ENCODE measurements around the gene ADAT3. TPM values are rescaled to one million over a fixed set of nuclear protein-coding genes. Genes with fewer than 3 reads are reported as not detected.

The ADAT3 gene
- total and polyA plus RNA-seq, 2 of the 4 experiments (the other 2 are of a cell fraction), result 0.36 to 2.8 TPM

DNA sequence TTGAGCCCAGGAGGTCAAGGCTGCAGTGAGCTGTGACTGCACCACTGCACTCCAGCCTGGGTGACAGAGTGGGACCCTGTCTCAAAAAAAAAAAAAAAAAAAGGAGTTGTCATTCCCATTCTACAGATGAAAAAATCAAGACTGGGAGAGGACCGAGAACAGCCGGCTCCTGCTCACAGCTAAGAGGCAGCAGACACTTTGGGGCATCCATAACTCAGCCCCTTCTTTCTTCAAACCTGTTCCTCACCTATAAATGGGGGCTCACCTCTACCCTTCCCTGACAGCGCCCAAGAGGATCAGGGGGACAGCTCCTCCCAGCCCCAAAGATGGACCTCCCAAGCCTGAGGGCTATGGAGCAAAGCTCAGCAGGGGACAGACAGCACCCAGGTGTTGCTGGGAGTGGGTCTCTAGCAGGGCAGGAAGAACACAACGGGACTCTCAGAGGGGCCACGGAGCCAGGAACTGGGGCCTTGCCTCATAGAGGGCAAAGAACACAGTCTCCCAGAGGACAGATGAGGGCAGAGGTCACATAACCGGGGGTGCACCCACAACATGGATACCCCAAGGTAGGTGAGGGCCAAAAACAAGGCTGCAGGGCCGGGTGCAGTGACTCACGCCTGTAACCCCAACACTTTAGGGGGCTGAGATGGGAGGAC is 38.4 kb upstream of the ADAT3 start:
- H3K27me3 ChIP-seq (ENCODE audit: control insufficient read depth, insufficient read depth, low read length), result no peaks in the 10 kb centered on the region
- CTCF ChIA-PET, result no interaction called here
- TF ChIP-seq MAZ (IDR thresholded peaks at IDR 0.05; ENCODE audit: borderline replicate concordance, low read depth, low read length) (no peak), RCOR1 (IDR thresholded peaks at IDR 0.05; ENCODE audit: insufficient replicate concordance, low read length) (no peak), RFX5 (IDR thresholded peaks at IDR 0.05; ENCODE audit: low read depth, low read length) (no peak)
- TF ChIP-seq, protein P1, sequence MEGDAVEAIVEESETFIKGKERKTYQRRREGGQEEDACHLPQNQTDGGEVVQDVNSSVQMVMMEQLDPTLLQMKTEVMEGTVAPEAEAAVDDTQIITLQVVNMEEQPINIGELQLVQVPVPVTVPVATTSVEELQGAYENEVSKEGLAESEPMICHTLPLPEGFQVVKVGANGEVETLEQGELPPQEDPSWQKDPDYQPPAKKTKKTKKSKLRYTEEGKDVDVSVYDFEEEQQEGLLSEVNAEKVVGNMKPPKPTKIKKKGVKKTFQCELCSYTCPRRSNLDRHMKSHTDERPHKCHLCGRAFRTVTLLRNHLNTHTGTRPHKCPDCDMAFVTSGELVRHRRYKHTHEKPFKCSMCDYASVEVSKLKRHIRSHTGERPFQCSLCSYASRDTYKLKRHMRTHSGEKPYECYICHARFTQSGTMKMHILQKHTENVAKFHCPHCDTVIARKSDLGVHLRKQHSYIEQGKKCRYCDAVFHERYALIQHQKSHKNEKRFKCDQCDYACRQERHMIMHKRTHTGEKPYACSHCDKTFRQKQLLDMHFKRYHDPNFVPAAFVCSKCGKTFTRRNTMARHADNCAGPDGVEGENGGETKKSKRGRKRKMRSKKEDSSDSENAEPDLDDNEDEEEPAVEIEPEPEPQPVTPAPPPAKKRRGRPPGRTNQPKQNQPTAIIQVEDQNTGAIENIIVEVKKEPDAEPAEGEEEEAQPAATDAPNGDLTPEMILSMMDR (conservative IDR thresholded peaks at IDR 0.05; ENCODE audit: low read depth, low read length), result no peak
- no peak overlapping the region for H3K23ac ChIP-seq (ENCODE audit: low read depth, low read length)
- H2BK120ac ChIP-seq (ENCODE audit: low read depth, low read length), result no peak overlapping the region
- peaks cover 10% of the 10 kb centered on the region for H3K36me3 ChIP-seq (ENCODE audit: control insufficient read depth, insufficient read depth, low read length)
- no peak overlapping the region for H2AFZ ChIP-seq (replicated peaks; ENCODE audit: low read length, poor library complexity)
- DNase-seq (no peak), ATAC-seq (ENCODE audit: low read depth) (no peak)
- no peak overlapping the region for H3K4ac ChIP-seq (ENCODE audit: low read depth, low read length)
- intact Hi-C loops (cut with micrococcal nuclease), result no loop called here
- H3K4me1 ChIP-seq (ENCODE audit: control insufficient read depth, insufficient read depth, low read length), result peaks cover 3% of the 10 kb centered on the region; the same call in 1 of the 2 replicates
- no peaks in the 10 kb centered on the region for H3K9me1 ChIP-seq (ENCODE audit: insufficient read depth, low read length)
- H2AK5ac ChIP-seq (ENCODE audit: low read depth, low read length), result no peak overlapping the region
- no peak overlapping the region for H4K8ac ChIP-seq (ENCODE audit: low read depth in 2 of 2, low read length in 2 of 2)
- no peak overlapping the region for H3K27ac ChIP-seq (ENCODE audit: insufficient read depth, low read length)
- H4K20me1 ChIP-seq (ENCODE audit: insufficient read depth, low read length), result peaks cover 14% of the 10 kb centered on the region
- H3K79me1 ChIP-seq (ENCODE audit: low read depth in 1 of 2, low read length in 2 of 2), result peaks cover 12 to 33% of the 10 kb centered on the region in 2 experiments
- H4K5ac ChIP-seq (ENCODE audit: low read depth, low read length), result no peak overlapping the region
- in situ Hi-C loops (cut with MboI; ENCODE audit: low sequenced_read_pairs), result no loop called here
- no peak overlapping the region for H3K4me2 ChIP-seq (ENCODE audit: low read depth, low read length)
- POLR2A ChIA-PET (ENCODE audit: unreplicated experiment), result no interaction called here
- BruUV-seq (replicated peaks), result no TSS peak
- H3K14ac ChIP-seq (replicated peaks; ENCODE audit: low read depth, low read length), result no peak overlapping the region
- no peak overlapping the region for H2BK15ac ChIP-seq (ENCODE audit: low read depth, low read length)
- H2BK5ac ChIP-seq (ENCODE audit: low read depth, low read length, poor library complexity, severe bottlenecking), result no peak overlapping the region
- H2BK20ac ChIP-seq (ENCODE audit: low read depth, low read length), result no peak overlapping the region
- H3K56ac ChIP-seq (ENCODE audit: extremely low read depth, insufficient read depth, low read length), result no peak overlapping the region
- WGBS, 2 experiments (ENCODE audit: extremely low coverage in 2 of 2, insufficient read length in 1 of 2), result 89% methylated on average over 3 of the region's 8 CpGs; no CpG with 5 or more reads in 1 of the 2 experiments
- no peaks in the 10 kb centered on the region for H3K9me3 ChIP-seq (ENCODE audit: control insufficient read depth, insufficient read depth, low read length)
- H4K91ac ChIP-seq (ENCODE audit: insufficient read depth, low read depth, low read length), result no peak overlapping the region
- dilution Hi-C loops (cut with HindIII; ENCODE audit: low sequenced_read_pairs, unreplicated experiment), result no loop called here
- no peak overlapping the region for H2AK9ac ChIP-seq (replicated peaks; ENCODE audit: low read depth, low read length, poor library complexity)
- no peak overlapping the region for H3K4me3 ChIP-seq (ENCODE audit: insufficient read depth, low read depth, low read length)
- H3K9ac ChIP-seq (ENCODE audit: low read depth, low read length), result no peak overlapping the region
- H3K18ac ChIP-seq (ENCODE audit: low read depth, low read length), result no peak overlapping the region

Data from IMR-90 (cell line).